ENCODE measurements around the gene DNAJC5G.
A peak's percentile ranks its signal among the peaks of the same experiment; 100 is the strongest.
"Not testable (repeated sequence)": the region's sequence is repeated elsewhere in the genome, so short reads cannot be mapped to it uniquely, and the experiment has no call there.

The DNAJC5G gene

GRCh38 chr2:27312152-27312551 lies 36.9 kb downstream of the DNAJC5G start:
- DNase-seq: no peak

DNA sequence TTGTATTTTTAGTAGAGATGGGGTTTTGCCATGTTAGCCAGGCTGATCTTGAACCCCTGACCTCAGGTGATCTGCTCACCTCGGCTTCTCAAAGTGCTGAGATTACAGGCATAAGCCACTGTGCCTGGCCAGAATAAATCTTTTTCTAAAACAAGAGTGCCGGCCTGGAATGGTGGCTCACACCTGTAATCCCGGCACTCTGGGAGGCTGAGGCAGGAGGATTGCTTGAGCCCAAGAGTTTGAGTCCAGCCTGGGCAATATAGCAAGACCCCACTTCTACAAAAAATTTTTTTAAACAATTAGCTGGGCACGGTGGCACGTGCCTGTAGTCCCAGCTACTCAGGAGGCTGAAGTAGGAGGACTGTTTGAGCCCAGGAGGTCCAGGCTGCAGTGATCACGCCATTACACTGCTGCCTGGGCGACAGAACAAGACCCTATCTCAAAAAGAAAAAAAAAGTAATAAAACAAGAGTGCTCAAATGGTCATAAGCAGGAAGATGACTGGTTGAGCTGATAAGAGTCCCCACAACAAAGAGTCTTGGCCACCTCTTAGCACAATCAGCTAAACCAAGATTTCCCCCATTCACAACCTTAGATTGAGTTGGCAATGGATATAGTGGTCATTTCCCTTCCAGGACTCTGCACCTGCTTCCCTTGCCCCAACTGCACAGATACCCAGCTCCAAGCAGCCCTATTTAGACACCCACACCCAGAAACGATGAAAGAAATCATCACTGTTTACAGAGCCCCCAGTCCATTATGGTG lies 38.8 kb downstream of the DNAJC5G start:
- DNase-seq: no peak

DNA sequence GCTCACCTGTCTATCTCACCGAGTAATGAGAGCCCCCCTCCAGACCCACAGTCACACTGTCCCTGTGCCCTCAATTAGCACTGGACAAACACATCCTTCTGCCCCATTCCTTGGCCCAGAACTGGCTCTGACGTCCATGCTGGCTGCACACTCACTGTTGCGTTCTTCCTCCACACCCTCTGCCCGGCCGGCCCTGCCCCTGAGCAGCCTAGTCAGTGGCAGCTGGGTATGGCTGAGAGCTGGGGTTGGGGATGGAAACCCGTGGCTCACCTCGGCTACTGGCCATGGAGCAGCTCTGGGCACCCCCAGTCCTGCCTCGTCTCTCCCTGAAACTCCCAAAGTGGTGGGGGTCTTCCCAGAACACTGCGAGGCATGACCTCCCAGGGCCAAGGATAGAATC lies 39.5 kb downstream of the DNAJC5G start:
- DNase-seq: no peak

GRCh38 chr2:27315122-27315521 lies 39.9 kb downstream of the DNAJC5G start:
- DNase-seq: no peak

DNA sequence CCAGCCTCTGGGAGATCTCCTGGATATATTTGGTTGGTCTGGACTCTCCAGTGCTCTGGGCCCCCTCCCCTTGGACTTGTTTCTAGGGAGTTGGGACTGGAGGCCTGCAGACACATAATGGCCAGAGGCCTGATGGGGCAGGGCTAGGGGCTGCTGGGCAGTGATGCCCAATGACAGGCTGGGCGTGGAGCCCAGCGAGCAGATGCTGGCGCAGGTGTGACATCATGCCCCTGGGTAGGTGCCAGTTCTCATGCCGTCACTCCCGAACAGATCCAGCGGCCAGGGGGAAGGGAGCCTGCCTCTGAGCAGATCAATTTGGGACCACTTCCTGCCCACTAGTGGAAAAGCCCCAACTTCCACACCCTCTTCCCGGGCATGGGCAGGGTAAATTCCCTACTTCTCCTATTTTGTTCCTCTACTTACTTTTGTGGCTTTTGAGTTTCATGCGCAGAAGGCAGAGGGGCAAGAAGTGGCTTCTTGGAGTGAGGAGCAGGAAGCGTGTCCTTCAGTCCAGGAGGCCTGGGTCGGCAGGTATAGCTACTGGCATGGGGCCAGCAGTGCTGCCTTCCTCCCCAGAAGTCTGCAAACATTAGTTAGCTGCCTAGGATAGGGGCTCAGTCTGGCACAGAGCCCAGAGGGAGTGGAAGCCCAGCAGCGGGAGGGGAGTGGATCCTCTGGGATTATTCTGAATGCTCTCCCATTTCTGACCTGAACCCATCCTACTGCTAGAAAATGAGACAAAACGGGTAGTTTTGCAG lies 41.6 kb downstream of the DNAJC5G start:
- DNase-seq: no peak

DNA sequence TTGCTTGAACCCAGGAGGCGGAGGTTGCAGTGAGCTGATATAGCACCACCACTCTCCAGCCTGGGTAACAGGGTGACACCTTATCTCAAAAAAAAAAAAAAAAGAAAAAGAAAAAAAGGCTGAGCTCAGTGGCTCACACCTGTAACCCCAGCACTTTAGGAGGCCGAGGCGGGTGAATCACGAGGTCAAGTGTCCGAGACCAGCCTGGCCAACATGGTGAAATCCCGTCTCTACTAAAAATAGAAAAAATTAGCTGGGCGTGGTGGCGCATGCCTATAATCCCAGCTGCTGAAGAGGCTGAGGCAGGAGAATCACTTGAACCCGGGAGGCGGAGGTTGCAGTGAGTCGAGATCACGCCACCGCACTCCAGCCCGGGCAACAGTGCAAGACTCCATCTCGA lies 44.6 kb downstream of the DNAJC5G start:
- DNase-seq: not testable (repeated sequence)

- DNase-seq: no peak
Observed at GRCh38 chr2:27320958-27321543, 45.8 kb downstream of the DNAJC5G start.

GRCh38 chr2:27322301-27322765 lies 47.1 kb downstream of the DNAJC5G start:
- peak; percentile 43 for DNase-seq

- peak; percentile 87 for DNase-seq
Observed at GRCh38 chr2:27322766-27323595, 47.7 kb downstream of the DNAJC5G start, which contains the start of gene MPV17. Gene MPV17, minus strand, starts transcription at chr2:27323097. Its CDS starts 580 bp downstream, at chr2:27322517.

DNA sequence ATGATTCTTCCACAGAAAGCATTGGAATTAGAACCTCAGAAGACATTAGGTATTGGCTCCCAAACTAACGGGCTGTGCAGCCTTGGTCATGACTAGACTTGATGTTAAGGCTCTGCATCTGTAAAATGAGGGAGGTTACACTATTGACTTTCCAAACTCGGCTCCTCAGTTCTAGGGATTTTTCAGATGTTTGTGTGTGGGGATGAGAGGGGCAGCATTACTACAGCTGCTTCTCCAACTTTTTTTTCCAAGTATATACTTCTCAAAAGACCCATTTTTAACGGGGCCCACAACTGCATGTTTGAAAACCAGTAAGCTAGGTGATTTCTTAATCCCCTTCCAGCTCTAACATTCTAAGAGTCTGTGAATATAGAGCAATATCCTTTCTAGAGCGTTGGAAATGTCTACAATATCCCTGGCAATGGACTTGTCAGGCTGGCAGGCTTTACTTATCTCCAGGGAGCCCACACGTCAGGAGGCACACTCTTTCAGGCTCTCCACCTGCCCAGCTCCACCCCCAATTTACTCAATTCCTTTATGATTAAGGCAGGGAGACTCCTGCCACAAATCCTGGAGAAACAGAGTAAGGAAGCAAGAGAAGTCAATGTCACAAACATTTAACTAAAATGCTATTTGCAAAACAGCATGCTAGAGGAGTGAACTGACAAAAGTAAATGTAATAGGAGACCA lies 48.5 kb downstream of the DNAJC5G start:
- no peak for DNase-seq

GRCh38 chr2:27324720-27325119 lies 49.5 kb downstream of the DNAJC5G start:
- DNase-seq: no peak

Measured in activated CD4-positive, CD25-positive, alpha-beta regulatory T cell treated with anti-CD3 and anti-CD28 coated beads, Interleukin-2, amount 50 U/mL, for 72 hours (primary cell).